HepG2 (cell line): ENCODE measurements around the gene IGFN1. TPM values are rescaled to one million over a fixed set of nuclear protein-coding genes. Genes with fewer than 3 reads are reported as not detected.

Experiments used
- ARNTL ChIP-seq: sonication (generic); formaldehyde crosslinking; IDR thresholded peaks from 2 replicates; pipeline ENCODE4 v1.4.0; 2020; ENCODE audit warnings: mild to moderate bottlenecking, missing genetic modification reagents
- ATAD3A ChIP-seq: sonication (generic); formaldehyde crosslinking; IDR thresholded peaks from 2 replicates; pipeline ENCODE4 v1.4.0; 2020; ENCODE audit warnings: missing genetic modification reagents
- CEBPB ChIP-seq: IDR thresholded peaks from 2 replicates; pipeline ENCODE4 v1.6.1; 2011; ENCODE audit warnings: low read depth, low read length, improper control_type of control experiment, borderline replicate concordance
- HNRNPH1 ChIP-seq: fragments of 200-400 bp; formaldehyde crosslinking; optimal IDR thresholded peaks from 2 replicates; pipeline ENCODE3; 2017; ENCODE audit warnings: mild to moderate bottlenecking, low read depth, low read length
- LCORL ChIP-seq, 2 experiments: fragments of 450-650 bp in 1 of 2; sonication (generic) in 1 of 2; formaldehyde crosslinking in 1 of 2; IDR thresholded peaks; 2 replicates each; pipeline versions ENCODE4 v1.5.0 to v1.6.1; 2017 to 2020; ENCODE audit warnings: antibody characterized with exemption in 1 of 2, missing genetic modification reagents in 1 of 2
- POLR2G ChIP-seq: fragments of 200-400 bp; formaldehyde crosslinking; IDR thresholded peaks from 2 replicates; pipeline ENCODE4 v1.6.1; 2018; ENCODE audit warnings: mild to moderate bottlenecking, low read depth, low read length, moderate library complexity
- RARA ChIP-seq: IDR thresholded peaks from 2 replicates; pipeline ENCODE4 v1.6.1; 2016; ENCODE audit warnings: missing genetic modification reagents, missing compliant biosample characterization
- RERE ChIP-seq: IDR thresholded peaks from 2 replicates; pipeline ENCODE4 v1.6.1; 2016; ENCODE audit warnings: low read depth, missing genetic modification reagents, missing compliant biosample characterization
- SATB2 ChIP-seq: sonication (generic); formaldehyde crosslinking; IDR thresholded peaks from 2 replicates; pipeline ENCODE4 v1.5.0; 2020; ENCODE audit warnings: missing genetic modification reagents
- ZBTB3 ChIP-seq: sonication (generic); formaldehyde crosslinking; IDR thresholded peaks from 2 replicates; pipeline ENCODE4 v1.4.0; 2020; ENCODE audit warnings: low read depth, mild to moderate bottlenecking, moderate library complexity, missing genetic modification reagents, borderline replicate concordance
- ZBTB42 ChIP-seq: sonication (generic); formaldehyde crosslinking; IDR thresholded peaks from 2 replicates; pipeline ENCODE4 v1.5.0; 2020; ENCODE audit warnings: mild to moderate bottlenecking, missing genetic modification reagents
- ZNF556 ChIP-seq: sonication (generic); formaldehyde crosslinking; IDR thresholded peaks from 2 replicates; pipeline ENCODE4 v1.4.0; 2020; ENCODE audit warnings: mild to moderate bottlenecking, missing genetic modification reagents, borderline replicate concordance
- ZNF713 ChIP-seq: sonication (generic); formaldehyde crosslinking; IDR thresholded peaks from 2 replicates; pipeline ENCODE4 v1.4.0; 2020; ENCODE audit warnings: mild to moderate bottlenecking, missing genetic modification reagents
- polyA plus RNA-seq, 8 experiments: library from polyadenylated mRNA; depleted of rRNA in 3 of 8; stranded (reverse) in 7 of 8; unstranded in 1 of 8; fragments of >200 nt; fragmentation: Illumina TruSeq in 4 of 8; extraction: Trizol in 4 of 8; gene quantifications; 2 replicates each; pipeline versions ENCODE4 v1.2.1 to v1.2.3, GENCODE V29; 2011 to 2016; ENCODE audit warnings: low read depth in 4 of 8, missing spikeins in 1 of 8, mixed read lengths in 1 of 8; ENCODE audit not compliant: insufficient read depth in 1 of 8
- total RNA-seq, 5 experiments: library from RNA; depleted of rRNA; stranded (reverse); fragments of >200 nt; fragmentation: Illumina TruSeq; extraction: Trizol; gene quantifications; 2 replicates each; pipeline ENCODE4 v1.2.3, GENCODE V29; 2016; ENCODE audit warnings: low read depth in 1 of 5
- TF ChIP-seq, protein P1 (sequence below): sonication (generic); formaldehyde crosslinking; IDR thresholded peaks from 2 replicates; pipeline ENCODE4 v1.5.1; 2020; ENCODE audit warnings: mild to moderate bottlenecking, missing genetic modification reagents
- TF ChIP-seq, protein P2 (sequence below): sonication (generic); formaldehyde crosslinking; IDR thresholded peaks from 2 replicates; pipeline ENCODE4 v1.4.0; 2020; ENCODE audit warnings: missing genetic modification reagents
- TF ChIP-seq, protein P3 (sequence below): sonication (generic); formaldehyde crosslinking; IDR thresholded peaks from 2 replicates; pipeline ENCODE4 v1.4.0; 2020; ENCODE audit warnings: missing genetic modification reagents

The IGFN1 gene
- total and polyA plus RNA-seq, 2 of the 13 experiments (the other 11 are each of a cell fraction or from before 2014, with no cell fraction given), result 0.04 to 0.05 TPM

DNA sequence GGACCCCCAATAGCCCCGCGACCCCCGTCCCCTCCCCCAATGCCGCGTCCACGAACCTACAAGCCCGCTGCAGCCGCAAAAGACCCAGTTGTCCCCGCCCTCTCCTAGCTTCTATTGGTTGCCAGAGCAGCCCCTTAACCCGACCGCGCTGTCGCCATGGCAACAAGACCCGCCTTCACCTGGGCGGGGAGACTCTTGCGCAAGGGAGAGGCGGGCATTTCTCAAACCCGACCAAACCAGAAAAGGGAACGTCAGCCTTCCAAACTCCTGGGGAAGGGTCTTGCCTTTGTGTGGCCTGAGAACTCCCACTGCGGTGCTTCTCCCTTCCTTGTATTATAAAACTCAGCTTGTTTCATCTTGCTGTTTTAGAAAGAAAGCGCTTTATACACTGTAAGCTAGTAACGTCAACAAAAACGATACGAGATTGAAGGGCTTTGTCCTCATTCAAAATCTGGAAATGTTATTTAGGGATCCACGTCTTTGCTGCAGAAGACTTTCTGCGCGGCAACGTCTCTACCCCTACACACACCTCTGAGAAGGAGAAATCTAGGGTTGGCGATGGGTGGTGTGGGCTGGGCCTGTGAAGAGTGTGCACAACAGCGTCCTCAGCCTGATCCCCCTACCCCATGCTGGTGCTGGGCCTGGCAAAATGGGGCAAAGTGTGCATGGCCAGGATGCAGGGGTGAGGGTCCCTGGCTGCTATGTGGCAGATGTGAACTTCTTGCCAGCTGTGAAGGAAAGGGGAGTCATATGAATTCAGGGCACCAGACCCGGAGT is 36.0 kb upstream of the IGFN1 start, which contains the start of gene TMEM9 (continued):
- TF ChIP-seq, protein P1, sequence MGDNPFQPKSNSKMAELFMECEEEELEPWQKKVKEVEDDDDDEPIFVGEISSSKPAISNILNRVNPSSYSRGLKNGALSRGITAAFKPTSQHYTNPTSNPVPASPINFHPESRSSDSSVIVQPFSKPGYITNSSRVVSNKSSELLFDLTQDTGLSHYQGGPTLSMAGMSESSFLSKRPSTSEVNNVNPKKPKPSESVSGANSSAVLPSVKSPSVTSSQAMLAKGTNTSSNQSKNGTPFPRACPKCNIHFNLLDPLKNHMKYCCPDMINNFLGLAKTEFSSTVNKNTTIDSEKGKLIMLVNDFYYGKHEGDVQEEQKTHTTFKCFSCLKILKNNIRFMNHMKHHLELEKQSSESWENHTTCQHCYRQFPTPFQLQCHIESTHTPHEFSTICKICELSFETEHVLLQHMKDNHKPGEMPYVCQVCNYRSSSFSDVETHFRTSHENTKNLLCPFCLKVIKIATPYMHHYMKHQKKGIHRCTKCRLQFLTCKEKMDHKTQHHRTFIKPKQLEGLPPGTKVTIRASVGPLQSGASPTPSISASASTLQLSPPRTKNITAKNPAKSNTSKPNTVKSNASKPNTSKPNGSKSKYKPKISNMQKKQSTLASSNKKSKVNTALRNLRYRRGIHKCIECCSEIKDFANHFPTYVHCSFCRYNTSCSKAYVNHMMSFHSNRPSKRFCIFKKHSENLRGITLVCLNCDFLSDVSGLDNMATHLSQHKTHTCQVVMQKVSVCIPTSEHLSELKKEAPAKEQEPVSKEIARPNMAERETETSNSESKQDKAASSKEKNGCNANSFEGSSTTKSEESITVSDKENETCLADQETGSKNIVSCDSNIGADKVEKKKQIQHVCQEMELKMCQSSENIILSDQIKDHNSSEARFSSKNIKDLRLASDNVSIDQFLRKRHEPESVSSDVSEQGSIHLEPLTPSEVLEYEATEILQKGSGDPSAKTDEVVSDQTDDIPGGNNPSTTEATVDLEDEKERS (CRISPR knock-in tag), result 0 out of 2 replicates have a peak, but pooled peaks have one; percentile 37
- peak; percentile 53; the same call in 1 of the 2 replicates for TF ChIP-seq POLR2G
- TF ChIP-seq RARA (CRISPR knock-in tag), result no peak
- TF ChIP-seq HNRNPH1, result no peak
- no peak for TF ChIP-seq ZBTB3 (CRISPR knock-in tag)
- TF ChIP-seq RERE (CRISPR knock-in tag), result no peak
- TF ChIP-seq, protein P2, sequence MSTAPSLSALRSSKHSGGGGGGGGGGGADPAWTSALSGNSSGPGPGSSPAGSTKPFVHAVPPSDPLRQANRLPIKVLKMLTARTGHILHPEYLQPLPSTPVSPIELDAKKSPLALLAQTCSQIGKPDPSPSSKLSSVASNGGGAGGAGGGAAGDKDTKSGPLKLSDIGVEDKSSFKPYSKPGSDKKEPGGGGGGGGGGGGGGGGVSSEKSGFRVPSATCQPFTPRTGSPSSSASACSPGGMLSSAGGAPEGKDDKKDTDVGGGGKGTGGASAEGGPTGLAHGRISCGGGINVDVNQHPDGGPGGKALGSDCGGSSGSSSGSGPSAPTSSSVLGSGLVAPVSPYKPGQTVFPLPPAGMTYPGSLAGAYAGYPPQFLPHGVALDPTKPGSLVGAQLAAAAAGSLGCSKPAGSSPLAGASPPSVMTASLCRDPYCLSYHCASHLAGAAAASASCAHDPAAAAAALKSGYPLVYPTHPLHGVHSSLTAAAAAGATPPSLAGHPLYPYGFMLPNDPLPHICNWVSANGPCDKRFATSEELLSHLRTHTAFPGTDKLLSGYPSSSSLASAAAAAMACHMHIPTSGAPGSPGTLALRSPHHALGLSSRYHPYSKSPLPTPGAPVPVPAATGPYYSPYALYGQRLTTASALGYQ (CRISPR knock-in tag), result no peak
- no peak; the same call in 1 of the 2 replicates for TF ChIP-seq ARNTL (CRISPR knock-in tag)
- TF ChIP-seq ZBTB42 (CRISPR knock-in tag), result no peak
- TF ChIP-seq, protein P3, sequence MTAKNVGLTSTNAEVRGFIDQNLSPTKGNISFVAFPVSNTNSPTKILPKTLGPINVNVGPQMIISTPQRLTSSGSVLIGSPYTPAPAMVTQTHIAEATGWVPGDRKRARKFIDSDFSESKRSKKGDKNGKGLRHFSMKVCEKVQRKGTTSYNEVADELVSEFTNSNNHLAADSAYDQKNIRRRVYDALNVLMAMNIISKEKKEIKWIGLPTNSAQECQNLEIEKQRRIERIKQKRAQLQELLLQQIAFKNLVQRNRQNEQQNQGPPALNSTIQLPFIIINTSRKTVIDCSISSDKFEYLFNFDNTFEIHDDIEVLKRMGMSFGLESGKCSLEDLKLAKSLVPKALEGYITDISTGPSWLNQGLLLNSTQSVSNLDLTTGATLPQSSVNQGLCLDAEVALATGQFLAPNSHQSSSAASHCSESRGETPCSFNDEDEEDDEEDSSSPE (CRISPR knock-in tag), result peak; percentile 13; the same call in 1 of the 2 replicates
- TF ChIP-seq ZNF556, result no peak
- no peak for TF ChIP-seq SATB2
- TF ChIP-seq ZNF713 (CRISPR knock-in tag), result no peak
- TF ChIP-seq LCORL (IDR thresholded peaks at IDR 0.05), result no peak
- peak; percentile 66 for TF ChIP-seq LCORL (CRISPR knock-in tag; IDR thresholded peaks at IDR 0.05)
- TF ChIP-seq ATAD3A (CRISPR knock-in tag), result no peak
- peak; percentile 100 for TF ChIP-seq CEBPB
